Measurements from ENCODE around the gene PBX4.

GRCh38 chr19:19615086-19615485, 3.4 kb downstream of the PBX4 start:
- TF ChIP-seq CTCF (IDR thresholded peaks at IDR 0.05) = no peak
- no peak for TF ChIP-seq POLR2A (IDR thresholded peaks at IDR 0.05)

All from uterus (tissue), 2 donors.